Non-pigmented ciliary epithelial cell (primary cell): ENCODE data around the gene IGFBP2.
"Not testable (repeated sequence)": the region's sequence is repeated elsewhere in the genome, so short reads cannot be mapped to it uniquely, and the experiment has no call there.

Experiments
- DNase-seq: peaks from one replicate; pipeline ENCODE4 v3.0.0-alpha.2; 2010; ENCODE audit warnings: low read depth

Gene IGFBP2

GRCh38 chr2:216632952-216633615 lies at the start of gene IGFBP2:
TSS of gene IGFBP2 (plus strand) at chr2:216633420. CDS start at chr2:216633524, 104 bp downstream.
- no peak for DNase-seq

GRCh38 chr2:216583606-216584005 lies 49.6 kb upstream of the IGFBP2 start:
- DNase-seq, result no peak

- DNase-seq, result no peak
These were observed 49.1 kb upstream of the IGFBP2 start for GRCh38 chr2:216584112-216584511.

GRCh38 chr2:216585441-216585840 lies 47.8 kb upstream of the IGFBP2 start:
- DNase-seq, result no peak

- no peak for DNase-seq
These were observed 44.1 kb upstream of the IGFBP2 start for GRCh38 chr2:216588861-216589710.

GRCh38 chr2:216589791-216590190 lies 43.4 kb upstream of the IGFBP2 start:
- DNase-seq, result no peak

- DNase-seq, result no peak
These were observed 42.4 kb upstream of the IGFBP2 start for GRCh38 chr2:216590780-216591179.

- DNase-seq, result no peak
These were observed 41.7 kb upstream of the IGFBP2 start for GRCh38 chr2:216591480-216591879.

- no peak for DNase-seq
These were observed 39.1 kb upstream of the IGFBP2 start for GRCh38 chr2:216594081-216594480.

- DNase-seq, result no peak
These were observed 36.8 kb upstream of the IGFBP2 start for GRCh38 chr2:216596236-216596979.

GRCh38 chr2:216596980-216597509 lies 36.2 kb upstream of the IGFBP2 start:
- no peak for DNase-seq

- DNase-seq, result not testable (repeated sequence)
These were observed 35.4 kb upstream of the IGFBP2 start for GRCh38 chr2:216597825-216598224.

- no peak for DNase-seq
These were observed 31.4 kb upstream of the IGFBP2 start for GRCh38 chr2:216601632-216602409.

GRCh38 chr2:216603010-216603883 lies 30.0 kb upstream of the IGFBP2 start:
- no peak for DNase-seq

GRCh38 chr2:216603884-216604245 lies 29.4 kb upstream of the IGFBP2 start:
- no peak for DNase-seq

- no peak for DNase-seq
These were observed 28.8 kb upstream of the IGFBP2 start for GRCh38 chr2:216604458-216604857.

- no peak for DNase-seq
These were observed 26.5 kb upstream of the IGFBP2 start for GRCh38 chr2:216606551-216607276.

- no peak for DNase-seq
These were observed 26.0 kb upstream of the IGFBP2 start for GRCh38 chr2:216607277-216607560.

GRCh38 chr2:216608525-216608924 lies 24.7 kb upstream of the IGFBP2 start:
- DNase-seq, result no peak
